ENCODE results near the gene TRAPPC3L. TPM values are rescaled to one million over a fixed set of nuclear protein-coding genes. Genes with fewer than 3 reads are reported as not detected.

Gene TRAPPC3L
- total RNA-seq, 1 experiment from 2014 or later, result not detected

- TF ChIP-seq CBX3 (IDR thresholded peaks at IDR 0.05; ENCODE audit: low read depth) (no peak), EGR1 (IDR thresholded peaks at IDR 0.05; ENCODE audit: low read depth) (no peak)
These were observed 97.9 kb downstream of the TRAPPC3L start (continued) for GRCh38 chr6:116447496-116448011.

- intact Hi-C loops (cut with micrococcal nuclease), result no loop called here
- Histone ChIP-seq H3K36me3 (ENCODE audit: control insufficient read depth in 1 of 2, insufficient read depth in 2 of 2, low read length in 2 of 2) (no peaks in the 10 kb centered on the region), H3K9me3 (ENCODE audit: control insufficient read depth in 1 of 2, insufficient read depth in 1 of 2, low read depth in 1 of 2, low read length in 2 of 2) (no peaks in the 10 kb centered on the region), H2AFZ (ENCODE audit: low read depth, low read length, poor library complexity, severe bottlenecking) (no peak overlapping the region), H3K4me1 (ENCODE audit: control insufficient read depth in 1 of 2, insufficient read depth in 2 of 2, low read length in 2 of 2) (no peaks in the 10 kb centered on the region), H3K9me2 (ENCODE audit: insufficient read depth) (no peaks in the 10 kb centered on the region), H3K27ac (ENCODE audit: low read depth, low read length) (no peak overlapping the region), H3K27me3 (ENCODE audit: insufficient read depth, low read length) (no peaks in the 10 kb centered on the region), H4K20me1 (ENCODE audit: insufficient read depth) (no peaks in the 10 kb centered on the region), H3K4me3 (replicated peaks in 1 of 2; ENCODE audit: low read depth in 1 of 2, low read length in 2 of 2) (no peak overlapping the region), H3K79me2 (ENCODE audit: insufficient read depth, low read length) (no peaks in the 10 kb centered on the region), H3K9ac (ENCODE audit: low read length) (no peak overlapping the region), H3K4me2 (ENCODE audit: low read length) (no peak overlapping the region)
- CTCF ChIA-PET, result interaction anchor here (1.0 kb wide), 1 partner anchor 24 kb away, joined by 3 read pairs; no protein-coding TSS in a partner anchor
- no TSS peak for BruUV-seq (replicated peaks)
- no peak for TF ChIP-seq FOSL1 (IDR thresholded peaks at IDR 0.05; ENCODE audit: low read depth)
- no peak for ATAC-seq
- DNase-seq (ENCODE audit: low read depth, low spot score), result no peak
- RAD21 ChIA-PET (ENCODE audit: low non-redundant PET in 1 of 2, low total read pairs in 2 of 2, uncharacterized antibody in 2 of 2, unreplicated experiment in 2 of 2), result no interaction called here
- POLR2A ChIA-PET, result no interaction called here
These were observed 98.4 kb downstream of the TRAPPC3L start for GRCh38 chr6:116447052-116447451.

GRCh38 chr6:116446399-116446798 lies 99.1 kb downstream of the TRAPPC3L start:
- H3K4me3 ChIP-seq (replicated peaks in 1 of 2; ENCODE audit: low read depth in 1 of 2, low read length in 2 of 2), result no peak overlapping the region
- H3K4me2 ChIP-seq (ENCODE audit: low read length), result no peak overlapping the region
- no peaks in the 10 kb centered on the region for H3K4me1 ChIP-seq (ENCODE audit: control insufficient read depth in 1 of 2, insufficient read depth in 2 of 2, low read length in 2 of 2)
- H3K27me3 ChIP-seq (ENCODE audit: insufficient read depth, low read length), result no peaks in the 10 kb centered on the region
- TF ChIP-seq MAX (IDR thresholded peaks at IDR 0.05), result no peak
- TF ChIP-seq POLR2A (IDR thresholded peaks at IDR 0.05; ENCODE audit: borderline replicate concordance, extremely low read depth, insufficient read depth, insufficient read length), result no peak
- no peak for TF ChIP-seq JUND (IDR thresholded peaks at IDR 0.05)
- TF ChIP-seq SRF (IDR thresholded peaks at IDR 0.05; ENCODE audit: low read depth), result no peak
- no peak for TF ChIP-seq REST (IDR thresholded peaks at IDR 0.05; ENCODE audit: low read depth)
- intact Hi-C loops (cut with micrococcal nuclease), result no loop called here
- H3K27ac ChIP-seq (ENCODE audit: low read depth, low read length), result no peak overlapping the region
- H3K9me3 ChIP-seq (ENCODE audit: control insufficient read depth in 1 of 2, insufficient read depth in 1 of 2, low read depth in 1 of 2, low read length in 2 of 2), result no peaks in the 10 kb centered on the region
- POLR2A ChIA-PET, result no interaction called here
- no peak overlapping the region for H3K9ac ChIP-seq (ENCODE audit: low read length)
- no peaks in the 10 kb centered on the region for H3K9me2 ChIP-seq (ENCODE audit: insufficient read depth)
- BruUV-seq (replicated peaks), result no TSS peak
- no peaks in the 10 kb centered on the region for H3K79me2 ChIP-seq (ENCODE audit: insufficient read depth, low read length)
- H3K36me3 ChIP-seq (ENCODE audit: control insufficient read depth in 1 of 2, insufficient read depth in 2 of 2, low read length in 2 of 2), result no peaks in the 10 kb centered on the region
- no peak for DNase-seq (ENCODE audit: low read depth, low spot score)
- H2AFZ ChIP-seq (ENCODE audit: low read depth, low read length, poor library complexity, severe bottlenecking), result no peak overlapping the region
- RAD21 ChIA-PET (ENCODE audit: low non-redundant PET in 1 of 2, low total read pairs in 2 of 2, uncharacterized antibody in 2 of 2, unreplicated experiment in 2 of 2), result no interaction called here
- ATAC-seq, result no peak
- CTCF ChIA-PET, result interaction anchor here (1.0 kb wide), 1 partner anchor 24 kb away, joined by 3 read pairs; no protein-coding TSS in a partner anchor
- no peaks in the 10 kb centered on the region for H4K20me1 ChIP-seq (ENCODE audit: insufficient read depth)

All from HCT116 (cell line).